Stimulated activated CD8-positive, alpha-beta memory T cell treated with anti-CD3 and anti-CD28 coated beads, Interleukin-15, amount 100 ng/mL, for 1 hour (primary cell): ENCODE measurements around the gene BEAN1.

Experiments
- DNase-seq: peaks from one replicate; pipeline ENCODE4 v3.0.0-alpha.2; 2020; ENCODE audit warnings: low read depth

The BEAN1 gene, protein sequence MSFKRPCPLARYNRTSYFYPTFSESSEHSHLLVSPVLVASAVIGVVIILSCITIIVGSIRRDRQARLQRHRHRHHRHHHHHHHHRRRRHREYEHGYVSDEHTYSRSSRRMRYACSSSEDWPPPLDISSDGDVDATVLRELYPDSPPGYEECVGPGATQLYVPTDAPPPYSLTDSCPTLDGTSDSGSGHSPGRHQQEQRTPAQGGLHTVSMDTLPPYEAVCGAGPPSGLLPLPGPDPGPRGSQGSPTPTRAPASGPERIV

GRCh38 chr16:66427036-66427860 lies at the start of gene BEAN1:
Gene BEAN1 (plus strand): TSS chr16:66427295. CDS start chr16:66437677, 10,382 bp downstream.
- DNase-seq, result no peak

DNA sequence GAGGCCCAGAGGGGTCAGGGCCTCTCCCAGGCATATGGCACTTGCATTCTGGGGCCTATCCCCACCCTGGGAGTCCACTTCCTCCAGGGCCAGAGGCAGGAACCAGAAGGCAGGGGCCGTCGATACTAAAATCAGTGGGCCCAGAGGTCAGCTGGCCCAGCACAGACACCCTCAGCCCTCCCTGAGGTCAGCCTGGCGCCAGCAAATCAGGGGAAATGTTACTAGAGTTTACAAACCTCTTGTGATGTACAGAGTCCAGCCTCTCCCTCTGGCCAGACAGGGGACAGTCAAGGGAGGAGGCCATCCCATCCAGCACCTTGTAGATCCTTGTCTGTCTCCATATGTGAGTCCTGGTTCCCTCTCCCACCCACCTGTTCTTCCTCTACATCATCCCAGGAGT lies 49.8 kb upstream of the BEAN1 start:
- no peak for DNase-seq

DNA sequence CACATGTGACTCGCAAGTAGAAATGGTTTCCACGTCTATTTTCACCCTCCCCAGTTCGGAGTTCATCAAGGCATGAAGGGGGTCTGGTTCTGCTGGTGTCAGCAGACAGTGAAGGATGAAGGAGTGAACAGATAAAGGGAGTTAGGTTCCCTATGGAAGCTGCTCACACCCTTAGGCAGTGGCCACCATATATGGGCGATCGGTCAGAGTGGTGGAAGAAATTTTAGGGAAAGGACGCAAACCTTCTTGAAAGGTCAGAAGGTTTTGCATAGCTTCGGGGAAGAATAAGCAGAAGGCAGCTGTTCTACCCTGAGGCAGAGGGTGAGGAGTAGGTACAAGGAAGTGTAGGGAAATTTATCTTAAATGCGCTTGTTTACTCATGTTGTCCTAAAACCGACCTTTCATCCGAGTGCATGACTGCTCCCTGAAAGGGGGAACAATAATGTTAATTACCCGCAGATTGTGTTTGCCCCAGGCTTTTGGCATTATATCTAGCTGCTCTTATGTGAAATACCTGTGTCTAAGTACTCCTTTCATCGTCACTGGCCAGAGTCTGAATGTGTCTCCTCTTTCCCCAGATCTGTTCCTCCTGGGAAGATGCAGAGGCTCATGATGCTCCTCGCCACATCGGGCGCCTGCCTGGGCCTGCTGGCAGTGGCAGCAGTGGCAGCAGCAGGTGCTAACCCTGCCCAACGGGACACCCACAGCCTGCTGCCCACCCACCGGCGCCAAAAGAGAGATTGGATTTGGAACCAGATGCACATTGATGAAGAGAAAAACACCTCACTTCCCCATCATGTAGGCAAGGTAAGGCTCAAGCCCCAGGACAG lies 48.1 kb upstream of the BEAN1 start:
- DNase-seq, result no peak

- no peak for DNase-seq
Observed at GRCh38 chr16:66379571-66379941, 47.5 kb upstream of the BEAN1 start.

GRCh38 chr16:66380421-66380820 lies 46.7 kb upstream of the BEAN1 start:
- DNase-seq, result no peak

DNA sequence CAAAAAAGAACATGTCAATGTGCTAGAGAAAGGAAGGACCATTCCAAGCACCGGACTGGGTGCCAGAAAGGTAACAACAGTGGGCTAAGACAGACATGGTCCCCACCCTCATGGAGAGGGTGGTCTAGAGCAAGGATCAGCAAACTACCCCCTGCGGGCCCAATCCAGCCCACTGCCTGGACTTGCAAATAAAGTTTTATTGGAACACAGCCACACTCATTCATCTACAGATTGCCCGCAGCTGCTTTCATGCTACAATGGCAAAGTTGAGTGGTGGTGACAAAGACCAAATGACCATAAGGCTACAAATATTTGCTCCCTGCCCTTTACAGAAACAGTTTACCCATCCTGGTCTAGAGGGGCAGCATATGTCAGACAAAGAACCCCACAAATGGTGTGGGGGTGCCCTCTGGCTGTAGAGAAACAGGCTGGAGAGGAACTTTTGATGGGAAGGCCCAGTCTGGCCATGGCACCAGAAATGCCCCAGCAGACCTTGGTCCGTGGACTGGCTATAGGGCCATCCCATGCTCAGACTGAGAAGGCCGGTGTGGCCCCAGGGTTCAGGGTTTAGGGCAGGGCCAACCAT lies 45.4 kb upstream of the BEAN1 start:
- no peak for DNase-seq

GRCh38 chr16:66382171-66382965 lies 44.7 kb upstream of the BEAN1 start:
- DNase-seq, result no peak

DNA sequence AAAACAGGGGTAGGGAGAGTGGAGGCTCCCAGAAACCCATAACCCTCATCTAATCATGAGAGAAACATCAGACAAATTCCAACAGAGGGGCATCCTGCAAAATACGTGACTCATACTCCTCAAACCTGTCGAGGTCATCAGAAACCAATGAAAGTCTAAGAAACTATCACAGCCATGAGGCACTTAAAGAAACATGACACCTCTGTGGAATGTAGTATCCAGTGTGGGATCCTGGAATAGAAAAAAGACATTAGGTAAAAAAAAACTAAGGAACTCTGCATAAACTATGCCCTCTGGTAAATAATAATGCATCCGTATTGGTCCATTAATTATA lies 44.2 kb upstream of the BEAN1 start:
- DNase-seq, result no peak

- DNase-seq, result no peak
Observed at GRCh38 chr16:66383551-66383950, 43.5 kb upstream of the BEAN1 start.

GRCh38 chr16:66385415-66385814 lies 41.7 kb upstream of the BEAN1 start:
- no peak for DNase-seq

- DNase-seq, result no peak
Observed at GRCh38 chr16:66386629-66387622, 40.2 kb upstream of the BEAN1 start.

DNA sequence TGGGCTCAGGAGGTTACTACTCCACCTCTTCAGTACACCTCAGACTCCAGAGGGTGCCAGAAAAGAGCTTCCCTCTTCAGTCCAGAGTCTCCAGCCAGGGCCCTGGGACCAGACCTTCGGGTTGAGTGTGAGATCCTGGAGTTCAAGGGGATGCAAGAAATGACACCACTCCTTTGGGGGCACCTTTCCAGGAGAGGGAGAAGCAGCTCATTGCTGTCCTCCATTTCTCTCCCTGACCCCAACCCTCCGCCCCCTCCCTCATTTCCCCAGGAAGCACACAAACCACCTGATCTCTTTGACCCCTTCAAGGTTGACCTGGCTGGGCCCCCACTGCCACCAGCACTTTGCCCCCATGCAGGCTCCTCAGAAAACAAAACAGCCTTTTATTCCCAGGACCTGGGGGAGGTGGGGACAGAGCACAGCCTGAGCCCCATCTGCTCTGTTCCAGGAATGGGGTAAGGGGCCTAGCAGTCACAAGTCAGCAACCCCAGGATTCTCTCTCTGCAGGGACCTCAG lies 39.2 kb upstream of the BEAN1 start:
- no peak for DNase-seq

- no peak for DNase-seq
Observed at GRCh38 chr16:66388350-66389139, 38.5 kb upstream of the BEAN1 start.

DNA sequence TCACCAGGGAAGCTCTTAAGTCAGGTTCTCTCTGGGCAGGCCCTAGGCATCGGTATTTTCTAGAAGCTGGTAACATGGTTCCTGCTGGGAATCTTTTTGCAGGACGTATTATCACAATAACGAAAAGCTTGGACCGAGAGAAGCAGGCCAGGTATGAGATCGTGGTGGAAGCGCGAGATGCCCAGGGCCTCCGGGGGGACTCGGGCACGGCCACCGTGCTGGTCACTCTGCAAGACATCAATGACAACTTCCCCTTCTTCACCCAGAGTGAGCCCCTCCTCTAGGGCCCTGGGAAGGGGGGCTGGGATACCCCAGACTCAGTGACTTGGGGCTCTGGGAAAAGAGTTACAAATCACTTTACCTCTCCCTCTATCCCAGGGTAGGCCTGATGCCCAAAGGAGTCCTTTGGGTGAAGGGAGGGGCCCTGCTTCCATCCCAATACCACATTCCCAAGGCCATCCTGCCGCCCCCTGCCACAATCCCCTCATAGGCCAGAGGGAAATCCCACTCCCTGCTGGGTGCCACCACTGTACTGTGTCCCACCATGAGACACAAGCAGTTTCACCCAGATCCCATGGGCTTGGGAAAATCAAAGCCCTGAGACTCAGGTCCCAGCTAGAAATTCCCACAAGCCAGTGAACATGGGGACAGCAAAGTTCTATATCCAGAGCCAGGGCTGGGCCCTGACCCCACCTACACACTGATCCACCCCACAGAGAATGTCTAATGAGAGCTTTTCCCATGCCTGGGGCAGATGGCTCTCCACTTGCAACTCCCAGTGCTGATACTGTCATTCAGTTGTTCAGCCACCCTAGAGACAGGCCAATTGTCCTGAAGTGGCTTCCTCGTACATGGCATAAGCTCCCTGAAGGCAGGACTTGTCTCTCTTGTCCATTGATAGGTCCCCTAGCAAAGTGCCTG lies 37.6 kb upstream of the BEAN1 start:
- DNase-seq, result no peak

DNA sequence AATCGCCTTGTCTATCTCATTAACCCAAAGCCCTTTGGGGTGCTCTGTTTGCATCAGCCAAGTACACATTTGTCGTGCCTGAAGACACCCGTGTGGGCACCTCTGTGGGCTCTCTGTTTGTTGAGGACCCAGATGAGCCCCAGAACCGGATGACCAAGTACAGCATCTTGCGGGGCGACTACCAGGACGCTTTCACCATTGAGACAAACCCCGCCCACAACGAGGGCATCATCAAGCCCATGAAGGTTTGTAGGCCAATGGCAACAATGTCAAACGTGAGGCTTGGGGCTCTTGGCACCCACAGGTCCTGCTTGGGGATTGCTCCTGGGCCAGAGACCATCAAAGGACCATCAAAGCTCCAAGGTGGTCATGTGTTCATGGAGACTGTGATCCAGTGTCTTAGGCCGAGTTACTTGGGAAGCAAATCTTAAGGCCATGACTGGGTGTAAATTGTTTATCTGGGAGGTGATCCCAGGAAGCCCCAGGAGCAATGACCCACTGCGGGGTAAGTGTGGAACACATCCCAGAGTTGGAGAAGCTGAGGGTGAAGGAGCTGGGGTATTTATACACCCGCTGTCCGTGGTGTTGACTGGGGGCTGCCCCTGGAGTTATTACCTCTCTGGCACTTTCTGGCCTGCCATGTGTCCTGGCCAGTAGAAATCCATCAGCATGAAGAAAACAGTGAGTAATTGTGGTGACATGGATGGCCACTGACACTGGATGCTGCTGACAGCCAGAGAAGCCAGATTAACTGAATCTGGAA lies 36.6 kb upstream of the BEAN1 start:
- DNase-seq, result no peak

GRCh38 chr16:66391726-66392670 lies 35.1 kb upstream of the BEAN1 start:
- no peak for DNase-seq
